Measurements from ENCODE around the gene UBL3. TPM values are rescaled to one million over a fixed set of nuclear protein-coding genes. Genes with fewer than 3 reads are reported as not detected.

The UBL3 gene
- total RNA-seq, 4 donors from 2014 or later, result 27.8 to 32.4 (median 29.4) TPM

DNA sequence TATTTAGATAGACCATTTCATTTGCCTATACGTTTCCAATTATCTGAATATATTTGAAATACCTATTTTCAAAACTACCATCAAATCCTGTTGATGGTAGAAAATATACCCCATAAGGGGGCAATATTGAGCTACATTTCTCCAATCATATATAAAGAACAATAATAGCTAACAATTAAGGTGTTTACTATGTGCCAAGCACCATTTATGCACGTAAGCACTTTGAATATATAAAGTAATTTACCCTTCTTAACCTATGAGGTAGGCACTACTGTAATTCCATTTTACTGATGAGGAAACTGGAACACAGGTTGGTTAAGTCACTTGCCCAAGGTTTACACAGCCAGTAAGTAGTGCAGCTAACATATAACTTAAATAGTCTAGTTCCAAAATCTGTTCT is 79.2 kb downstream of the UBL3 start:
- in situ Hi-C loops (cut with MboI; ENCODE audit: low sequenced_read_pairs in 4 of 4) (loop anchor here (5.0 to 10.0 kb wide), 2 partner anchors 344 to 346 kb away; no protein-coding TSS in a partner anchor), intact Hi-C loops (cut with DNase I; ENCODE audit: low total_unique reads) (loop anchor here (1.0 to 5.0 kb wide), 3 partner anchors 81 to 344 kb away; partner anchors contain the start of gene UBL3)
- Histone ChIP-seq H3K36me3 (peaks cover 0 to 7% of the 10 kb centered on the region in 2 donors), H3K9me3 (no peaks in the 10 kb centered on the region), H3K4me1 (no peaks in the 10 kb centered on the region), H3K27ac (no peak overlapping the region), H3K27me3 (no peaks in the 10 kb centered on the region), H3K4me3 (no peak overlapping the region)
- DNase-seq (no peak), ATAC-seq (no peak)
- TF ChIP-seq, protein P1, sequence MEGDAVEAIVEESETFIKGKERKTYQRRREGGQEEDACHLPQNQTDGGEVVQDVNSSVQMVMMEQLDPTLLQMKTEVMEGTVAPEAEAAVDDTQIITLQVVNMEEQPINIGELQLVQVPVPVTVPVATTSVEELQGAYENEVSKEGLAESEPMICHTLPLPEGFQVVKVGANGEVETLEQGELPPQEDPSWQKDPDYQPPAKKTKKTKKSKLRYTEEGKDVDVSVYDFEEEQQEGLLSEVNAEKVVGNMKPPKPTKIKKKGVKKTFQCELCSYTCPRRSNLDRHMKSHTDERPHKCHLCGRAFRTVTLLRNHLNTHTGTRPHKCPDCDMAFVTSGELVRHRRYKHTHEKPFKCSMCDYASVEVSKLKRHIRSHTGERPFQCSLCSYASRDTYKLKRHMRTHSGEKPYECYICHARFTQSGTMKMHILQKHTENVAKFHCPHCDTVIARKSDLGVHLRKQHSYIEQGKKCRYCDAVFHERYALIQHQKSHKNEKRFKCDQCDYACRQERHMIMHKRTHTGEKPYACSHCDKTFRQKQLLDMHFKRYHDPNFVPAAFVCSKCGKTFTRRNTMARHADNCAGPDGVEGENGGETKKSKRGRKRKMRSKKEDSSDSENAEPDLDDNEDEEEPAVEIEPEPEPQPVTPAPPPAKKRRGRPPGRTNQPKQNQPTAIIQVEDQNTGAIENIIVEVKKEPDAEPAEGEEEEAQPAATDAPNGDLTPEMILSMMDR (IDR thresholded peaks at IDR 0.05 in 4 of 5, conservative IDR thresholded peaks at IDR 0.05 in 1 of 5), result peak; percentile 28 to 60 (median 44)
- no peak for TF ChIP-seq POLR2A (IDR thresholded peaks at IDR 0.05)

DNA sequence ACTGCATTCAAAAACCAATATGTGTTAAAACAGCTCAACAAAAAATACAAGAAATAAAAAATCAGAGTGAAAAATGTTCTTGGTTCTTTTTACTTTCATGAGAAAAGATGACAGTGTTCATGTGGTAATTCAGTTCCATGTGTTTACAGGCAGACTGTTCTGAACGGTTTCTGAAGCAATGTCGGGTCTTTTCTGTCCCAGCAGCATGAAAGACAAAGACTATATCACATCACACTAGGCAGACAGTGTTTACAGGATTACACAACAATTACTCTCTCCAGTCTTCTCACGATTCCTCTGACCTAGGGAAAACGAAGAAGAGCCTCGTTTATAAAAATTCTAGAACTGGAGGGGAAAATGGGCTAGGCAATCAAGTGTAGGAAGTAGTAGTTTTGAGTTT is 83.4 kb downstream of the UBL3 start:
- DNase-seq (no peak), ATAC-seq (no peak)
- Histone ChIP-seq H3K9me3 (no peaks in the 10 kb centered on the region), H3K27me3 (no peaks in the 10 kb centered on the region), H3K4me1 (no peaks in the 10 kb centered on the region), H3K27ac (no peak overlapping the region), H3K36me3 (peaks cover 0 to 10% of the 10 kb centered on the region in 2 donors), H3K4me3 (no peak overlapping the region)
- no peak for TF ChIP-seq POLR2A (IDR thresholded peaks at IDR 0.05)
- TF ChIP-seq, protein P1 (IDR thresholded peaks at IDR 0.05 in 4 of 5, conservative IDR thresholded peaks at IDR 0.05 in 1 of 5), result no peak
- intact Hi-C loops (cut with DNase I; ENCODE audit: low total_unique reads), result no loop called here
- in situ Hi-C loops (cut with MboI; ENCODE audit: low sequenced_read_pairs in 4 of 4), result no loop called here

DNA sequence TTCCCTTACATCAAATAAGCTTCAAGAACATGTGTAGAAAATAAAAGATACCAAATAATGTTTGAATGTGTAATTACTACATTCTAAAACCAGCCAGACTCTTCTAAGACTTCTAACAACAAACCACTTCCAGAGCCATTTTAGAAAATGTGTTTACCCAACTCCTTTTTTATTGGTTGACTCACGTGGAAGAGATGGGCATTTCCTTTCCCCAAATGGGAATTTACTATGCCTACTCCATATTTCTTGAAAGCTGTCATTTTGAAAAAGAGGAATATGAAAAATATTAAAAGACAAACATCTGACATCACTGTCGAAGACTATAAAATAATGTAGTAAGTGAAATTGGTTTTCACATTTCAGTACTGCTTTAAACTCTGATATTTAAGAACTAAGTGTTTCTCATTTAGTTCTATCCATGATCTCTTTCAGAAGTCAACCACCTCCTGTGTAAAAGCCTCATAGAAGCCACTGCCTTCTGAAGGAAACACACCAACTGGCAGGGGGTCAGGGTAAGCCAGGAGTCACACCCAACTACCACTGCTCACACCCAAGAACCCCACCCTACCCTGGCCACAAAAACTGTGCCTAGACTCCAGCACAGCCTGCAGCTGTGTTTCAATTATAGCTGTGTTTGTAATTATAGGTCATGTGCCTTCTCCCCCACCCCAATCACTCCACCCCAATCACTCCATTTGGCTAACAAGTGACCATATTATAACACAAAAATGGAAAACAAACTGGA is 86.8 kb downstream of the UBL3 start:
- Histone ChIP-seq H3K9me3 (no peaks in the 10 kb centered on the region), H3K27ac (no peak overlapping the region), H3K4me3 (no peak overlapping the region), H3K4me1 (no peaks in the 10 kb centered on the region), H3K27me3 (no peaks in the 10 kb centered on the region), H3K36me3 (peaks cover 0 to 10% of the 10 kb centered on the region in 2 donors)
- in situ Hi-C loops (cut with MboI; ENCODE audit: low sequenced_read_pairs in 4 of 4) (no loop called here), intact Hi-C loops (cut with DNase I; ENCODE audit: low total_unique reads) (no loop called here)
- TF ChIP-seq, protein P1 (IDR thresholded peaks at IDR 0.05 in 4 of 5, conservative IDR thresholded peaks at IDR 0.05 in 1 of 5), result no peak
- no peak for TF ChIP-seq POLR2A (IDR thresholded peaks at IDR 0.05)
- no peak for DNase-seq
- ATAC-seq, result no peak

DNA sequence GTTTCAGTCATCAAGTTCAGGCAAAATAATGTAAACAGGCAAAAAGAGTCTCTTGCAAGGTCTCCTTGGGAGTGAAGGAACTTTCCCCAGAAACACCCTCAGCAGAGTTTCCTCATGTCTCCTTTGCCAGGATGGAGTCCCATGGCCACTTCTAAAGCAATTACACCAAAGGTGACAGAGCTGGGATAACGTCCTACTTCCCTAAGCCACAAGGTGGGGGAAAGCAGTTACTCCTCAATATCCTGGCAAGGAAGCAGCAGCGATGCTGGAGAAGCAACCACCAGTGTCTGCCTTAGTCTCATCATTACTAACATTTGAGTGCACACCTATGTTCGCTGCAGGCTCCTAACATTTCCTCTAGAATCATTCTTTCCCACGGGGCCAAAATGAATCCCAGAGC is 88.6 kb downstream of the UBL3 start:
- Histone ChIP-seq H3K27ac (no peak overlapping the region), H3K4me3 (no peak overlapping the region), H3K36me3 (peaks cover 0 to 9% of the 10 kb centered on the region in 2 donors), H3K27me3 (no peaks in the 10 kb centered on the region), H3K9me3 (no peaks in the 10 kb centered on the region), H3K4me1 (no peaks in the 10 kb centered on the region)
- ATAC-seq (no peak), DNase-seq (no peak)
- in situ Hi-C loops (cut with MboI; ENCODE audit: low sequenced_read_pairs in 4 of 4), result no loop called here
- TF ChIP-seq, protein P1 (IDR thresholded peaks at IDR 0.05 in 4 of 5, conservative IDR thresholded peaks at IDR 0.05 in 1 of 5), result no peak
- no peak for TF ChIP-seq POLR2A (IDR thresholded peaks at IDR 0.05)
- intact Hi-C loops (cut with DNase I; ENCODE audit: low total_unique reads), result no loop called here
